Peyer's patch (tissue), 4 donors: Measurements from ENCODE around the gene ASNSD1.

ENCODE experiments used
- CTCF ChIP-seq, 6 experiments: fragments of 450-650 bp in 4 of 6; fragments of 200-600 bp in 2 of 6; sonication (generic) in 1 of 6; IDR thresholded peaks; one replicate each; pipeline ENCODE4 v1.5.1; 2017 to 2019; ENCODE audit warnings: antibody characterized with exemption in 6 of 6, mild to moderate bottlenecking in 3 of 6, moderate library complexity in 1 of 6
- POLR2A ChIP-seq, 2 donors: fragments of 450-650 bp; IDR thresholded peaks; one replicate each; pipeline ENCODE4 v1.5.1; 2017; ENCODE audit warnings: antibody characterized with exemption in 2 of 2, mild to moderate bottlenecking in 2 of 2, moderate library complexity in 2 of 2

GRCh38 chr2:189621781-189622180 is 39.5 kb upstream of the ASNSD1 start:
- TF ChIP-seq POLR2A (IDR thresholded peaks at IDR 0.05), result no peak
- no peak for TF ChIP-seq CTCF (IDR thresholded peaks at IDR 0.05)
